KMS-11 (cell line): Measurements from ENCODE around the gene TRPC5OS.

Experiments
- H2AFZ ChIP-seq: fragments of 200-600 bp; sonication (generic); 2 replicates; pipeline ENCODE4 v1.6.1; 2016; ENCODE audit warnings: antibody characterized with exemption, mixed run types, low read depth
- H3K27ac ChIP-seq: fragments of 200-600 bp; sonication (generic); 2 replicates; pipeline ENCODE4 v1.6.1; 2016; ENCODE audit warnings: mild to moderate bottlenecking, mixed run types
- H3K27me3 ChIP-seq: fragments of 200-600 bp; sonication (generic); 2 replicates; pipeline ENCODE4 v1.6.1; 2017; ENCODE audit warnings: mild to moderate bottlenecking, low read depth, mixed run types, moderate library complexity; ENCODE audit not compliant: insufficient read depth
- H3K36me3 ChIP-seq: fragments of 200-600 bp; sonication (generic); 2 replicates; pipeline ENCODE4 v1.6.1; 2017; ENCODE audit warnings: mild to moderate bottlenecking, mixed run types; ENCODE audit not compliant: insufficient read depth
- H3K4me1 ChIP-seq: fragments of 200-600 bp; sonication (generic); 2 replicates; pipeline ENCODE4 v1.6.1; 2016; ENCODE audit warnings: mild to moderate bottlenecking, low read depth, mixed run types; ENCODE audit not compliant: poor library complexity, severe bottlenecking
- H3K4me2 ChIP-seq: fragments of 200-600 bp; sonication (generic); 2 replicates; pipeline ENCODE4 v1.7.0; 2016; ENCODE audit warnings: mild to moderate bottlenecking, mixed run types
- H3K4me3 ChIP-seq: fragments of 200-600 bp; sonication (generic); IDR thresholded peaks from 2 replicates; pipeline ENCODE4 v1.6.1; 2017; ENCODE audit warnings: low read depth, low read length, mixed read lengths; ENCODE audit not compliant: insufficient read depth
- H3K79me2 ChIP-seq: fragments of 200-600 bp; sonication (generic); 2 replicates; pipeline ENCODE4 v1.6.1; 2016; ENCODE audit warnings: low read depth, mixed run types; ENCODE audit not compliant: insufficient read depth
- H3K9ac ChIP-seq: fragments of 200-600 bp; sonication (generic); 2 replicates; pipeline ENCODE4 v1.6.1; 2016; ENCODE audit warnings: mild to moderate bottlenecking, mixed run types
- H4K20me1 ChIP-seq: fragments of 200-600 bp; sonication (generic); 2 replicates; pipeline ENCODE4 v1.6.1; 2016; ENCODE audit warnings: mild to moderate bottlenecking, mixed run types; ENCODE audit not compliant: insufficient read depth
- TF ChIP-seq, protein P1 (sequence below): fragments of 200-600 bp; sonication (generic); conservative IDR thresholded peaks from 2 replicates; pipeline ENCODE4 v1.6.1; 2017; ENCODE audit warnings: low read depth, mild to moderate bottlenecking, antibody characterized with exemption, low read length, moderate library complexity, mixed read lengths

Gene TRPC5OS

GRCh38 chrX:111837197-111837596 lies 38.8 kb upstream of the TRPC5OS start:
- TF ChIP-seq, protein P1, sequence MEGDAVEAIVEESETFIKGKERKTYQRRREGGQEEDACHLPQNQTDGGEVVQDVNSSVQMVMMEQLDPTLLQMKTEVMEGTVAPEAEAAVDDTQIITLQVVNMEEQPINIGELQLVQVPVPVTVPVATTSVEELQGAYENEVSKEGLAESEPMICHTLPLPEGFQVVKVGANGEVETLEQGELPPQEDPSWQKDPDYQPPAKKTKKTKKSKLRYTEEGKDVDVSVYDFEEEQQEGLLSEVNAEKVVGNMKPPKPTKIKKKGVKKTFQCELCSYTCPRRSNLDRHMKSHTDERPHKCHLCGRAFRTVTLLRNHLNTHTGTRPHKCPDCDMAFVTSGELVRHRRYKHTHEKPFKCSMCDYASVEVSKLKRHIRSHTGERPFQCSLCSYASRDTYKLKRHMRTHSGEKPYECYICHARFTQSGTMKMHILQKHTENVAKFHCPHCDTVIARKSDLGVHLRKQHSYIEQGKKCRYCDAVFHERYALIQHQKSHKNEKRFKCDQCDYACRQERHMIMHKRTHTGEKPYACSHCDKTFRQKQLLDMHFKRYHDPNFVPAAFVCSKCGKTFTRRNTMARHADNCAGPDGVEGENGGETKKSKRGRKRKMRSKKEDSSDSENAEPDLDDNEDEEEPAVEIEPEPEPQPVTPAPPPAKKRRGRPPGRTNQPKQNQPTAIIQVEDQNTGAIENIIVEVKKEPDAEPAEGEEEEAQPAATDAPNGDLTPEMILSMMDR = no peak
- Histone ChIP-seq H3K79me2 (no peaks in the 10 kb centered on the region), H3K36me3 (no peaks in the 10 kb centered on the region), H3K27me3 (no peaks in the 10 kb centered on the region), H3K27ac (no peak overlapping the region), H2AFZ (no peak overlapping the region), H3K4me3 (no peak overlapping the region), H3K4me2 (no peak overlapping the region), H3K9ac (no peak overlapping the region), H4K20me1 (no peaks in the 10 kb centered on the region), H3K4me1 (no peaks in the 10 kb centered on the region)

DNA sequence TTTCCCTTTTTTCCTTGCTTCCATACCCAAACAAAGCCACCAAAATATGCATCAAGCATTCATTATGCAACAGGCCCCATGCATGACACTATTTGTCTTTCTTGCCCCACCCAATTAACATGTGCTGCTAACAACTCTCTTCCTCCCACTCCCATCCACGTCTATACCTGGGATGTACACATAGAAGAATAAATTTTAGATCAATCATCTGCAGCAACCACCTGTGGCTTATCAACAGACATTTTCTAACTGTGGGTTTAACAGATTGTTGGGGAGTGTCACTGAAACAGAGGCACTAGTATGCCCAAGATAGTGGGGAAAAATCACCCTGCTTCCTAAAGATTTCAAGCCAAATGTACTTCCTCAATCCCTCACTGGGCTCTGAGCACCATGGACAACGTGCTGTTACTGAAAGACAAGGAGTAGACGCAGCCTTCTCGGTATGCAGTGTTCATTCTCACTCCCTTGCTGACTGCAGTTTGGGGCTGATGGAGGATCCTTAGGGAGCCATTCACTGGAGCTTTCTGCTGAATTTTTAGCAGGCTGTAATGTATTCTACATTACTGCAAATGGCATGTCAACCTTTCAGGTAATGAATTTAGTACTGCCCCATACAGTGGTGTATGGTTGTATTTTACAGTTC lies 28.4 kb upstream of the TRPC5OS start:
- Histone ChIP-seq H3K4me3 (no peak overlapping the region), H3K27me3 (no peaks in the 10 kb centered on the region), H3K4me2 (no peak overlapping the region), H2AFZ (no peak overlapping the region), H3K9ac (no peak overlapping the region), H3K36me3 (no peaks in the 10 kb centered on the region), H4K20me1 (no peaks in the 10 kb centered on the region), H3K79me2 (no peaks in the 10 kb centered on the region), H3K4me1 (no peaks in the 10 kb centered on the region), H3K27ac (no peak overlapping the region)
- TF ChIP-seq, protein P1 = no peak

- H3K9ac ChIP-seq = no peak overlapping the region
- H3K4me3 ChIP-seq = no peak overlapping the region
- H3K36me3 ChIP-seq = no peaks in the 10 kb centered on the region
- no peak overlapping the region for H3K4me2 ChIP-seq
- H3K27me3 ChIP-seq = no peaks in the 10 kb centered on the region
- H4K20me1 ChIP-seq = no peaks in the 10 kb centered on the region
- H2AFZ ChIP-seq = no peak overlapping the region
- H3K79me2 ChIP-seq = no peaks in the 10 kb centered on the region
- no peaks in the 10 kb centered on the region for H3K4me1 ChIP-seq
- TF ChIP-seq, protein P1 = no peak
- H3K27ac ChIP-seq = no peak overlapping the region
Measured at GRCh38 chrX:111848541-111848940, 27.4 kb upstream of the TRPC5OS start.

- Histone ChIP-seq H2AFZ (no peak overlapping the region), H3K27me3 (no peaks in the 10 kb centered on the region), H3K4me2 (no peak overlapping the region), H3K27ac (no peak overlapping the region), H3K9ac (no peak overlapping the region), H3K79me2 (no peaks in the 10 kb centered on the region), H4K20me1 (no peaks in the 10 kb centered on the region), H3K36me3 (no peaks in the 10 kb centered on the region), H3K4me1 (no peaks in the 10 kb centered on the region), H3K4me3 (no peak overlapping the region)
- TF ChIP-seq, protein P1 = no peak
Measured at GRCh38 chrX:111850975-111851374, 25.0 kb upstream of the TRPC5OS start.
